ENCODE results near the gene CRIP3. TPM values are rescaled to one million over a fixed set of nuclear protein-coding genes. Genes with fewer than 3 reads are reported as not detected.

CRIP3 gene
- total and polyA plus RNA-seq, 2 of the 8 experiments (the other 6 are each of a cell fraction or from before 2014, with no cell fraction given) = 34.0 to 46.3 TPM

- no peaks in the 10 kb centered on the region for H3K36me3 ChIP-seq (ENCODE audit: control insufficient read depth in 2 of 4, insufficient read depth in 4 of 4, low read length in 3 of 4)
These were observed 46.4 kb downstream of the CRIP3 start for GRCh38 chr6:43262000-43262779.

More at GRCh38 chr6:43262000-43262779, 46.4 kb downstream of the CRIP3 start:
- no peak overlapping the region for H3K4me2 ChIP-seq (ENCODE audit: insufficient read depth in 1 of 2, low read depth in 2 of 2, low read length in 2 of 2)
- no peaks in the 10 kb centered on the region for H3K9me3 ChIP-seq (ENCODE audit: insufficient read depth in 2 of 2, low read depth in 1 of 2, low read length in 1 of 2)
- peak overlapping the region; percentile 48; the same call in 1 of the 2 replicates for H3K18ac ChIP-seq (ENCODE audit: extremely low read depth, low read length)
- no peak overlapping the region for H4K91ac ChIP-seq (replicated peaks; ENCODE audit: insufficient read length, low read length)
- H4K5ac ChIP-seq (ENCODE audit: insufficient read length, low read depth, low read length) = no peak overlapping the region
- H3K23ac ChIP-seq (ENCODE audit: insufficient read length) = no peak overlapping the region
- H3K9ac ChIP-seq (replicated peaks in 1 of 4; ENCODE audit: extremely low read depth in 1 of 4, low read depth in 3 of 4, low read length in 3 of 4) = no peak overlapping the region
- no peak overlapping the region for H4K8ac ChIP-seq (ENCODE audit: extremely low read depth, insufficient read depth, low read length)
- no peak overlapping the region; the same call in 1 of the 2 replicates for H2BK5ac ChIP-seq (ENCODE audit: low read depth, low read length)
- H2BK12ac ChIP-seq (ENCODE audit: low read depth, low read length) = no peak overlapping the region
- H3K23me2 ChIP-seq (ENCODE audit: low read depth, low read length) = no peaks in the 10 kb centered on the region
- ChIA-PET POLR2A (ENCODE audit: partially characterized antibody) (interaction anchor here (0.8 kb wide), 1 partner anchor 406 kb away, joined by 3 read pairs; no protein-coding TSS in a partner anchor), CTCF (ENCODE audit: partially characterized antibody) (interaction anchor here (0.6 to 9.4 kb wide), 18 partner anchors 9 to 679 kb away, joined by 3 to 78 read pairs (median 6); partner anchors contain the start of genes CRIP3 and DNPH1)
- no peak for DNase-seq (ENCODE audit: low read depth in 1 of 2, low spot score in 2 of 2)
- no peak overlapping the region for H2BK15ac ChIP-seq (ENCODE audit: low read length)
- H3K56ac ChIP-seq (replicated peaks; ENCODE audit: insufficient read length, low read depth, low read length) = no peak overlapping the region
- 0 out of 2 replicates have a peak overlapping the region, but pooled peaks have one; percentile 61 for H2BK20ac ChIP-seq (ENCODE audit: low read length)
- peaks cover 0 to 2% of the 10 kb centered on the region in 2 experiments for H4K20me1 ChIP-seq (replicated peaks in 1 of 2; ENCODE audit: control insufficient read depth in 1 of 2, insufficient read depth in 2 of 2, low read length in 2 of 2)
- no peak overlapping the region for H2BK120ac ChIP-seq (replicated peaks; ENCODE audit: low read depth, low read length)
- no peaks in the 10 kb centered on the region for H3K79me2 ChIP-seq (ENCODE audit: control insufficient read depth in 1 of 2, insufficient read depth in 2 of 2, low read length in 2 of 2)
- no peak overlapping the region for H3K14ac ChIP-seq (ENCODE audit: insufficient read length)
- H2AK5ac ChIP-seq (ENCODE audit: low read depth, low read length) = no peak overlapping the region
- H3K27me3 ChIP-seq (replicated peaks in 1 of 4; ENCODE audit: control insufficient read depth in 3 of 4, extremely low read depth in 1 of 4, insufficient read depth in 3 of 4, low read length in 3 of 4) = no peaks in the 10 kb centered on the region
- no peaks in the 10 kb centered on the region for H3K79me1 ChIP-seq (ENCODE audit: low read depth, low read length)
- 88% methylated on average over 14 of the region's 14 CpGs; no CpG with 5 or more reads in 1 of the 2 experiments for WGBS, 2 experiments (ENCODE audit: extremely low coverage in 1 of 2, insufficient coverage in 1 of 2, insufficient read length in 1 of 2, insufficient replicate concordance in 2 of 2, low coverage in 1 of 2, low lambda C conversion rate in 2 of 2, missing lambda C conversion rate in 1 of 2)
- H2AFZ ChIP-seq (ENCODE audit: low read length) = no peak overlapping the region; the same call in 1 of the 2 replicates
- H3K4ac ChIP-seq (replicated peaks; ENCODE audit: insufficient read length, low read depth, low read length) = no peak overlapping the region
- TF ChIP-seq SUZ12 (IDR thresholded peaks at IDR 0.05; ENCODE audit: low read length) = no peak
- no peak for TF ChIP-seq RNF2 (IDR thresholded peaks at IDR 0.05; ENCODE audit: borderline replicate concordance, low read depth, low read length, missing control alignments, poor library complexity, severe bottlenecking)
- no peak overlapping the region for H3K4me3 ChIP-seq (ENCODE audit: extremely low read depth in 1 of 4, insufficient read depth in 2 of 4, low read depth in 3 of 4, low read length in 4 of 4)
- H3K4me1 ChIP-seq (replicated peaks in 1 of 4; ENCODE audit: control insufficient read depth in 3 of 4, insufficient read depth in 4 of 4, low read length in 3 of 4) = peaks cover 0 to 4% (median 0%) of the 10 kb centered on the region in 4 experiments; a peak in 5 of 7 replicates
- no peak for FAIRE-seq
- no peak overlapping the region for H3K27ac ChIP-seq (ENCODE audit: low read depth, low read length)
